Measurements from ENCODE around the gene GGA3.

The GGA3 gene

DNA sequence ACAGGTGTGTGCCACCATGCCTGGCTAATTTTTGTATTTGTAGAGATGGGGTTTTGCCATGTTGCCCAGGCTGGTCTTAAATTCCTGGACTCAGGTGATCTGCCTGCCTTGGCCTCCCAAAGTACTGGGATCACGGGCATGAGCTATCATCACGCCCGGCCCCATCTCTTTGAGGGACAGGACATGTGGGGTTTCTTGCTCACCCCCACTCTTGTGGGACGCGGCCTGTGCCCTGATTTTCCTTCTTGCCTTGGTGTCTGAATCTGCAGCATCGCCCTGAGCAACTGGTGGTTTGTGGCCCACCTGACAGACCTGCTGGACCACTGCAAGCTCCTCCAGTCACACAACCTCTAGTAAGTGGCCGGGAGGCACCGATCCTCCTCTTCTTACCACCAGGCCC, 30.3 kb downstream of the GGA3 start:
- Histone ChIP-seq H3K27me3 (replicated peaks; ENCODE audit: insufficient read depth, low read length) (no peaks in the 10 kb centered on the region), H3K36me3 (replicated peaks; ENCODE audit: insufficient read depth, low read length) (peaks cover 20% of the 10 kb centered on the region), H3F3A (ENCODE audit: insufficient read depth, low read length) (peaks cover 7% of the 10 kb centered on the region; the same call in 1 of the 2 replicates), H3K9ac (ENCODE audit: low read length) (no peak overlapping the region), H3K4me3 (ENCODE audit: low read length) (no peak overlapping the region), H3K27ac (ENCODE audit: low read length) (no peak overlapping the region), H3K9me2 (replicated peaks; ENCODE audit: insufficient read depth, low read length) (no peaks in the 10 kb centered on the region), H4K20me1 (ENCODE audit: insufficient read depth, low read length) (no peaks in the 10 kb centered on the region), H3K4me1 (ENCODE audit: low read length) (no peaks in the 10 kb centered on the region), H3K9me3 (replicated peaks; ENCODE audit: insufficient read depth, low read length) (no peaks in the 10 kb centered on the region), H2AFZ (ENCODE audit: low read length) (no peak overlapping the region), H3K79me2 (ENCODE audit: low read length) (no peaks in the 10 kb centered on the region; the same call in 1 of the 2 replicates), H3K4me2 (ENCODE audit: low read depth, low read length) (no peak overlapping the region)
- no peak for DNase-seq
- no peak for TF ChIP-seq EZH2 (optimal IDR thresholded peaks at IDR 0.05; ENCODE audit: low read depth, low read length)
- TF ChIP-seq, protein P1, sequence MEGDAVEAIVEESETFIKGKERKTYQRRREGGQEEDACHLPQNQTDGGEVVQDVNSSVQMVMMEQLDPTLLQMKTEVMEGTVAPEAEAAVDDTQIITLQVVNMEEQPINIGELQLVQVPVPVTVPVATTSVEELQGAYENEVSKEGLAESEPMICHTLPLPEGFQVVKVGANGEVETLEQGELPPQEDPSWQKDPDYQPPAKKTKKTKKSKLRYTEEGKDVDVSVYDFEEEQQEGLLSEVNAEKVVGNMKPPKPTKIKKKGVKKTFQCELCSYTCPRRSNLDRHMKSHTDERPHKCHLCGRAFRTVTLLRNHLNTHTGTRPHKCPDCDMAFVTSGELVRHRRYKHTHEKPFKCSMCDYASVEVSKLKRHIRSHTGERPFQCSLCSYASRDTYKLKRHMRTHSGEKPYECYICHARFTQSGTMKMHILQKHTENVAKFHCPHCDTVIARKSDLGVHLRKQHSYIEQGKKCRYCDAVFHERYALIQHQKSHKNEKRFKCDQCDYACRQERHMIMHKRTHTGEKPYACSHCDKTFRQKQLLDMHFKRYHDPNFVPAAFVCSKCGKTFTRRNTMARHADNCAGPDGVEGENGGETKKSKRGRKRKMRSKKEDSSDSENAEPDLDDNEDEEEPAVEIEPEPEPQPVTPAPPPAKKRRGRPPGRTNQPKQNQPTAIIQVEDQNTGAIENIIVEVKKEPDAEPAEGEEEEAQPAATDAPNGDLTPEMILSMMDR (IDR thresholded peaks at IDR 0.05; ENCODE audit: low read length): no peak
- TF ChIP-seq EZH2phosphoT487 (IDR thresholded peaks at IDR 0.05; ENCODE audit: low read length): no peak

DNA sequence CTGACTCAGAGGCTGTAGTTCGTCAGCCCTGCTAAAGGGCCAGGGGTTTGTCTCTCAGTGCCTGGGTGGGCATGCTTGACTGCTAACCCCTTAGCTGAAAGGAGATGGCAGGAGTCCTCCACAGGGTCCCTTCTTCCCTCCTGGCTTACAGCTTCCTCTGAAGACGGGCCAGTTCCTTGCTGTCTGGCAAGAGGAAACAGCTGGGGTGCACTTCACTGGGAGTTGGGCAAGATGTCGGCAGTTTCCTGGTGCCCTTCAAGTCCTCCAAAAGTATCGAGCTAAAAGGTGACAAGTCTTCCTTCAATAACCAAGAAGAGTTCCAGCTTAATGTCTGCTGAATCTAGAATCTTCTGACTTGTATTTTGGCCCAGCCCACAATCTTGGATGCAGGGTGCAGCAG, 32.6 kb downstream of the GGA3 start:
- no peak for DNase-seq
- Histone ChIP-seq H3K4me1 (ENCODE audit: low read length) (no peaks in the 10 kb centered on the region), H3K27ac (ENCODE audit: low read length) (no peak overlapping the region), H3K9me3 (replicated peaks; ENCODE audit: insufficient read depth, low read length) (no peaks in the 10 kb centered on the region), H3K9ac (ENCODE audit: low read length) (no peak overlapping the region), H3K9me2 (replicated peaks; ENCODE audit: insufficient read depth, low read length) (no peaks in the 10 kb centered on the region), H3F3A (ENCODE audit: insufficient read depth, low read length) (no peaks in the 10 kb centered on the region), H3K36me3 (replicated peaks; ENCODE audit: insufficient read depth, low read length) (peaks cover 11% of the 10 kb centered on the region), H2AFZ (ENCODE audit: low read length) (no peak overlapping the region), H3K27me3 (replicated peaks; ENCODE audit: insufficient read depth, low read length) (no peaks in the 10 kb centered on the region), H3K4me2 (ENCODE audit: low read depth, low read length) (no peak overlapping the region), H3K79me2 (ENCODE audit: low read length) (no peaks in the 10 kb centered on the region; the same call in 1 of the 2 replicates), H3K4me3 (ENCODE audit: low read length) (no peak overlapping the region), H4K20me1 (ENCODE audit: insufficient read depth, low read length) (no peaks in the 10 kb centered on the region)
- TF ChIP-seq, protein P1 (IDR thresholded peaks at IDR 0.05; ENCODE audit: low read length): no peak
- TF ChIP-seq EZH2phosphoT487 (IDR thresholded peaks at IDR 0.05; ENCODE audit: low read length): no peak
- TF ChIP-seq EZH2 (optimal IDR thresholded peaks at IDR 0.05; ENCODE audit: low read depth, low read length): no peak

DNA sequence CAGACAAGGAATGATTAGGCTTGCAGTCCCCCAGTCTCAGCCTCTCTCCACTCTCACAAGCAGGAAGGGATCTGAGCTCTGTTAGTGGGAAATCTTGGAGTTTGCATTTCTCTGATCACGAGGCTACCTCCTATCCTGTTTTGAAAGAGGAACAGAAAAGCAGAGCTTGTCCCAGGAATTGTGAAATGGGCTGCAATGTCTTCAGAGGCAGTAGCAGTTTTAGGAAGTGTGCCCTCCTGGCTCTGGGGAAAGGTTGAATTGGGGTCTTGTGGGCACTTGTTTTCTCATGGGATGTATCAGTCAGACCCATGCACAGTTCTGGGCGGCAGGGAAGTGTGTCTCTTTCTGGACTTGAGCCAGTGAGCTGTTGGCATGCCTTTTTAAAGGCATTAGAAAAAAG, 33.1 kb downstream of the GGA3 start:
- Histone ChIP-seq H3K79me2 (ENCODE audit: low read length) (no peaks in the 10 kb centered on the region; the same call in 1 of the 2 replicates), H2AFZ (ENCODE audit: low read length) (no peak overlapping the region), H3K4me2 (ENCODE audit: low read depth, low read length) (no peak overlapping the region), H4K20me1 (ENCODE audit: insufficient read depth, low read length) (no peaks in the 10 kb centered on the region), H3K9me3 (replicated peaks; ENCODE audit: insufficient read depth, low read length) (no peaks in the 10 kb centered on the region), H3K4me3 (ENCODE audit: low read length) (no peak overlapping the region), H3K27ac (ENCODE audit: low read length) (no peak overlapping the region), H3K9me2 (replicated peaks; ENCODE audit: insufficient read depth, low read length) (no peaks in the 10 kb centered on the region), H3F3A (ENCODE audit: insufficient read depth, low read length) (no peaks in the 10 kb centered on the region), H3K36me3 (replicated peaks; ENCODE audit: insufficient read depth, low read length) (peaks cover 11% of the 10 kb centered on the region), H3K9ac (ENCODE audit: low read length) (no peak overlapping the region), H3K27me3 (replicated peaks; ENCODE audit: insufficient read depth, low read length) (no peaks in the 10 kb centered on the region), H3K4me1 (ENCODE audit: low read length) (no peaks in the 10 kb centered on the region)
- DNase-seq: no peak
- TF ChIP-seq, protein P1 (IDR thresholded peaks at IDR 0.05; ENCODE audit: low read length): no peak
- TF ChIP-seq EZH2phosphoT487 (IDR thresholded peaks at IDR 0.05; ENCODE audit: low read length) (no peak), EZH2 (optimal IDR thresholded peaks at IDR 0.05; ENCODE audit: low read depth, low read length) (no peak)

Data from MM.1S (cell line).